Measurements from ENCODE around the gene SHH.

Gene SHH

DNA sequence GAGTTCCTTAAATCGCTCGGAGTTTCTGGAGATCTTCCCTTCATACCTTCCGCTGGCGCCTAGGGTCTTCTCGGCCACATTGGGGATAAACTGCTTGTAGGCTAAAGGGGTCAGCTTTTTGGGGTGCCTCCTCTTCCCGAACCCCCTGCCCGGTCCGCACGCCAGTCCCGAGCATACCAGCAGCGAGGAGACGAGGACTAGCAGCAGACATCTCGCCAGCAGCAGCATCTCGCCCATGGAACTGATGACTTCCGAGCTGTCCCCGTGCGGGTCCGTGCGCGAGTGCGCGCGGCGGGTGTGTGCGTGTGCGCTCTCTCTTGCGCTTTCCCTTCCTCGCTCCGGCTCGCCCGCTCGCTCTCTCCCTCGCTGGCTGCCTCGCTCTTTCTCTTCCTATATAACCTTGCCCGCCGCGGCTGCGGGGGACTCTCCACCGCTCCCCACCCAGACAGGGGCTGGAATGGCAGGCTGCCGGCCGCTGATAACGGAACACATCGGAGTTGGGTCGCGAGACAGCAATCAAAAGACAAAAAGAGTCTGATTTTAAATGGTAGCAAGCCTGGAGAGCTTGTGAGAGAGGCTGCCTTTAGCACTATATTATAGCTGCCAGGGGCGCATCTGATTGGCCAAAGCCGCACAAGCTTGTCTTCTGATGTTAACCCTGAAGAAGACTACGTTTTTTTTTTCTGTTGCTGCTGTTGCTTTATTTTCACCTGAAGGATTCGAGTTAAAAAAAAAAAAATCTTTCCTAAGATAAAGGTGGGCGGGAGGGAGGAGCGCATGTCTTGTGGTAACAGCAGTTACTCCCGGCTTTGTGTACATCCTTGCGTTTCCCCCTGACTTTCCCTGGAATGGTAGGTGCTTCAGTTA lies at the start of gene SHH:
Gene SHH, minus strand, starts transcription at position 569 of the 867 bp plus-strand sequence. Its CDS starts 341 bp downstream, at position 228.
- in situ Hi-C loops (cut with HindIII; ENCODE audit: low sequenced_read_pairs) = no loop called here
- TF ChIP-seq, protein P1, sequence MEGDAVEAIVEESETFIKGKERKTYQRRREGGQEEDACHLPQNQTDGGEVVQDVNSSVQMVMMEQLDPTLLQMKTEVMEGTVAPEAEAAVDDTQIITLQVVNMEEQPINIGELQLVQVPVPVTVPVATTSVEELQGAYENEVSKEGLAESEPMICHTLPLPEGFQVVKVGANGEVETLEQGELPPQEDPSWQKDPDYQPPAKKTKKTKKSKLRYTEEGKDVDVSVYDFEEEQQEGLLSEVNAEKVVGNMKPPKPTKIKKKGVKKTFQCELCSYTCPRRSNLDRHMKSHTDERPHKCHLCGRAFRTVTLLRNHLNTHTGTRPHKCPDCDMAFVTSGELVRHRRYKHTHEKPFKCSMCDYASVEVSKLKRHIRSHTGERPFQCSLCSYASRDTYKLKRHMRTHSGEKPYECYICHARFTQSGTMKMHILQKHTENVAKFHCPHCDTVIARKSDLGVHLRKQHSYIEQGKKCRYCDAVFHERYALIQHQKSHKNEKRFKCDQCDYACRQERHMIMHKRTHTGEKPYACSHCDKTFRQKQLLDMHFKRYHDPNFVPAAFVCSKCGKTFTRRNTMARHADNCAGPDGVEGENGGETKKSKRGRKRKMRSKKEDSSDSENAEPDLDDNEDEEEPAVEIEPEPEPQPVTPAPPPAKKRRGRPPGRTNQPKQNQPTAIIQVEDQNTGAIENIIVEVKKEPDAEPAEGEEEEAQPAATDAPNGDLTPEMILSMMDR (IDR thresholded peaks at IDR 0.05; ENCODE audit: low read depth, low read length) = no peak
- peak within 1 kb of the TSS; percentile 20 for H3K4me3 ChIP-seq (ENCODE audit: low read depth, low read length)
- peak; percentile 34 for DNase-seq (ENCODE audit: low read depth, low spot score)

DNA sequence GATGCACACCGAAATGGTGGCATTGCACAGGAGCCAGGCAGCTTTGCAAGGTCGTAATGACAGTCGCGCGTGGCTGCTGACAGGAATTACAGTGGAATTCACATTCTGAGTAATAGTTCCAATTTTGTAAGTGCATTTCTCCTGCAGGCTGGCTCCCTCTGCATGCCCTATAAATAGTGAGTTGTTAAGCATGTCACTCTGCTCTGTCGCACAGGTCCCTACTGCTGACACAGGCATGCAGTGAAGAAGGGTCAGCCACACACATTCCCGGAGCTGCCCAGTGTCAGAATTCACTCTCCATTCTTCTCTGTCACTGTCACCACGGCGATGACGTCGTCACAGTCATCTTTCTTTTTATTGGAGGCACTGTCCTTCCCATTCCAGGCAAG lies 49.2 kb upstream of the SHH start:
- no peak overlapping the region for H3K4me3 ChIP-seq (ENCODE audit: low read depth, low read length)
- TF ChIP-seq, protein P1 (IDR thresholded peaks at IDR 0.05; ENCODE audit: low read depth, low read length) = no peak
- in situ Hi-C loops (cut with HindIII; ENCODE audit: low sequenced_read_pairs) = no loop called here
- DNase-seq (ENCODE audit: low read depth, low spot score) = no peak

DNA sequence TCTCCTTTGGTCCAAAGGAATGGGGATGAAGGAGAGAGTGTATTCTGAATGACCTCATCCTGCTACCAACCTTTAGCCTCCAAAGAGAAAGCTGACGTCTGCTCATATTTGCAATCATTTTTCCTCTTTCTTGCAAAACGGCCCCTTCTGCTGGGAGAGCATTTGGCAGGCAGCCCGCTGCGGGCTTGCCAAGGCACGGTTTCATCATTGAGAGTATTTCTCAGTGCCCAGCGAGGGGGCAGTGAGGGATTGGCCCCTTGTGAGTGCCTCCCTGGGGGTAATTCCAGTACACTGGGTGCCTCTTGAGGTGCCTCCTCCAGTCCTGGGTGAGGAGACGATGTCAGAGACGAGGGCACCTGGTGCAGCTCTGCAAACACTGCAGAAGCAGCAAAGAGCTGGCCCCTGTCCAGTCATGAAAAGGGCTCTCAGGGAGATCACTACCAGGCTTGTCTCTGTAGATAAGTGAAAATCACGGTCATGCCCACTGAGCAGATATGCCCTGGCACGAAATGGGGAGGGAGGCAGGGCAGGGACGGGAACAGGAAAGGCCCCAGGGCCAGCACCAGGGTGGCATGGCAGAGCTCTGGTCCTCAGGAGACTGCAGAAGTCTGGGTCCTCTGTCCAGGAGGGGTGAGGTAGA lies 48.7 kb upstream of the SHH start:
- in situ Hi-C loops (cut with HindIII; ENCODE audit: low sequenced_read_pairs) = no loop called here
- peak; percentile 52 for DNase-seq (ENCODE audit: low read depth, low spot score)
- TF ChIP-seq, protein P1 (IDR thresholded peaks at IDR 0.05; ENCODE audit: low read depth, low read length) = no peak
- no peak overlapping the region for H3K4me3 ChIP-seq (ENCODE audit: low read depth, low read length)

DNA sequence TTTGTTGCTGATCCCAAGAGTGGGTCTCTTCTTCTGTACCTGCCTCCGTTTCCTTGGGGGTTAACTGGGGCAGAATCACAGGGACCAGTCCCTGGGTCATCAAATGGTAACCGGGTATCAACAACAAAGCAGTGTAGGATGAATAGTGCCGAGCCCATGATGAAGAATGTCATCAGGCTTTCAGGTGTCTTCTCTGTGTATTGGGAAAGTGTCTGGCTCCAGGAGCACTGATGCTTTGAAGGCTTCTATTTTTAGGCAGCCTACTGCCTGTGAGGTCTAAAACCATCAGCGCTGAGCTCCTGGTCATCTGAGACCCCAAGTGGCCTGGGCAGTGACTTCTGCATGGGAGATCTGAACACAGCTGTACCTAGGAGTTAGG lies 48.2 kb upstream of the SHH start:
- DNase-seq (ENCODE audit: low read depth, low spot score) = no peak
- H3K4me3 ChIP-seq (ENCODE audit: low read depth, low read length) = no peak overlapping the region
- in situ Hi-C loops (cut with HindIII; ENCODE audit: low sequenced_read_pairs) = no loop called here
- TF ChIP-seq, protein P1 (IDR thresholded peaks at IDR 0.05; ENCODE audit: low read depth, low read length) = no peak

DNA sequence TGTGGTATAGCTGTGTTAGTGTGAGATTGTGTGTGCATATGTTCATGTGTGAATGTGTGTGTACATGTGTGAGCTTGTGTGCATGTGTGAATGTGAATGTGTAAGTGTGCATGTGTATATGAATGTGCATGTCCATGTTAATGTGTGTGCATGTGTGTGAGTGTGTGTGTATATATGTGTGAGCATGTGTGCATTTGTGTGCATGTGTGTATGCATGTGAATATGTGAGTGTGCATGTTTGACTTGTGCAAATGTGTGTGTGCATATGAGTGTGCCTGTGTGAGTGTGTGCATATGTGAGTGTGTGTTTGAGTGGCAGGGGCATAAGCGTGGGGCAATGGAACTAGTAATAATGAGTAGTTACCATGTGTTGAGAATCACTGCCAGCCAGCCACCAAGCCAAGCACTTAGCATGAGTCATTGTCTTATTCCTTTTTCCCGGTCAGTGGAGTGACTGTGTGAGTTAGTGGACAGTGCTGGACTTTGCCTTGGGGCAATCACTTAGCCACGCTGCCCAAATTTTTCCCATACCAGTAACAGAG lies 46.3 kb upstream of the SHH start:
- DNase-seq (ENCODE audit: low read depth, low spot score) = peak; percentile 20
- no peak overlapping the region for H3K4me3 ChIP-seq (ENCODE audit: low read depth, low read length)
- TF ChIP-seq, protein P1 (IDR thresholded peaks at IDR 0.05; ENCODE audit: low read depth, low read length) = no peak
- in situ Hi-C loops (cut with HindIII; ENCODE audit: low sequenced_read_pairs) = no loop called here

DNA sequence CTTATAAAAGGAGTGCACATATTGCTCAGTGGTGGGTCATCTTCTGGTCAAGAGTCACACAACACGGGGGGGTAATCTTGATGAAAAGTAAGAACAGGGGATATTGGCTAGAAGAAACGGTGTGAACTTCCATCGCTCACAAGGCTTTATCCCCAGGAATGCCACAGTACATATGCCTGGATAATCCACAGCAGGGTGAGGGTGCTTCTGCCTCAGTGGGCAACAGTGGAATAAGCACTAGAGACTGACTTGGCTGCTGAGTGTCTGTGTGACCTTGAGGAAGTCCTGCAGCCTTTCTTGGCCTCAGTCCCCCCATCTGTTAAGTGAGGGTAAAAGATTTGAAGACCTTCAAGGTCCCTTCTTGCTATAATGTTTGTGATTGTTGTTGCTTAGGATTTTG lies 44.9 kb upstream of the SHH start:
- DNase-seq (ENCODE audit: low read depth, low spot score) = no peak
- TF ChIP-seq, protein P1 (IDR thresholded peaks at IDR 0.05; ENCODE audit: low read depth, low read length) = no peak
- H3K4me3 ChIP-seq (ENCODE audit: low read depth, low read length) = no peak overlapping the region
- in situ Hi-C loops (cut with HindIII; ENCODE audit: low sequenced_read_pairs) = no loop called here
